Gastroesophageal sphincter (tissue), 3 donors: ENCODE data around the gene HRH1.
A peak's percentile ranks its signal among the peaks of the same experiment; 100 is the strongest.

Source experiments
- CTCF ChIP-seq, 4 experiments: fragments of 200-600 bp in 2 of 4; fragments of 450-650 bp in 2 of 4; sonication (generic) in 1 of 4; IDR thresholded peaks; one replicate each; pipeline ENCODE4 v1.5.1; 2017 to 2019; ENCODE audit warnings: antibody characterized with exemption in 4 of 4, mild to moderate bottlenecking in 2 of 4, moderate library complexity in 2 of 4
- POLR2A ChIP-seq, 2 donors: fragments of 450-650 bp; IDR thresholded peaks; one replicate each; pipeline ENCODE4 v1.6.1; 2017; ENCODE audit warnings: antibody characterized with exemption in 2 of 2, mild to moderate bottlenecking in 2 of 2, moderate library complexity in 1 of 2
- POLR2AphosphoS5 ChIP-seq: sonication (generic); formaldehyde crosslinking; IDR thresholded peaks from one replicate; pipeline ENCODE4 v1.6.1; 2017; ENCODE audit warnings: antibody characterized with exemption

DNA sequence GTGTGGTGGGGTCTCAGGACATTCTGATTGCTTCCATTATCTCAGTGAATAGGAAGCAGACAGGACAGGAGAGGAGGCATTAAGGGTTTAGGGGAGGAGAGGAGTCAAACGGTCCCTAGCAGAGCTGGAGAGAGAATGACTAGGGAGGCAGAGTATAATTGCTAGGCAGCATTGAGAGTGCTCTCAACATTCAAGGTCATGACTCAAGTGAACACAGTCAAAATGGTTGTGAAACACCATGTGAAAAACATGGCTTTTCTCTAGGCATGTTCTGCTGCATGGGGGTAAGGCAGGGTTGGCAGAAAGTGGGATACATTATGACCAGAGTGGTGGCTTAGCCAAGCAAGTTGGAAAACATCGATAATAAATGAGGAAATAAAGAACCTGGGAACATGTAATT, 19.5 kb upstream of the HRH1 start:
- TF ChIP-seq CTCF (IDR thresholded peaks at IDR 0.05) = no peak
- no peak for TF ChIP-seq POLR2A (IDR thresholded peaks at IDR 0.05)
- TF ChIP-seq POLR2AphosphoS5 = peak; percentile 45
